GM12892 (cell line): ENCODE measurements around the gene CIRBP.

Experiments
- POLR2AphosphoS5 ChIP-seq: IDR thresholded peaks from 2 replicates; pipeline ENCODE4 v1.6.1; 2011; ENCODE audit warnings: low read depth, low read length, control low read depth
- TAF1 ChIP-seq: IDR thresholded peaks from 2 replicates; pipeline ENCODE4 v1.6.1; 2011; ENCODE audit warnings: low read depth, mild to moderate bottlenecking, control low read depth, low read length, borderline replicate concordance

DNA sequence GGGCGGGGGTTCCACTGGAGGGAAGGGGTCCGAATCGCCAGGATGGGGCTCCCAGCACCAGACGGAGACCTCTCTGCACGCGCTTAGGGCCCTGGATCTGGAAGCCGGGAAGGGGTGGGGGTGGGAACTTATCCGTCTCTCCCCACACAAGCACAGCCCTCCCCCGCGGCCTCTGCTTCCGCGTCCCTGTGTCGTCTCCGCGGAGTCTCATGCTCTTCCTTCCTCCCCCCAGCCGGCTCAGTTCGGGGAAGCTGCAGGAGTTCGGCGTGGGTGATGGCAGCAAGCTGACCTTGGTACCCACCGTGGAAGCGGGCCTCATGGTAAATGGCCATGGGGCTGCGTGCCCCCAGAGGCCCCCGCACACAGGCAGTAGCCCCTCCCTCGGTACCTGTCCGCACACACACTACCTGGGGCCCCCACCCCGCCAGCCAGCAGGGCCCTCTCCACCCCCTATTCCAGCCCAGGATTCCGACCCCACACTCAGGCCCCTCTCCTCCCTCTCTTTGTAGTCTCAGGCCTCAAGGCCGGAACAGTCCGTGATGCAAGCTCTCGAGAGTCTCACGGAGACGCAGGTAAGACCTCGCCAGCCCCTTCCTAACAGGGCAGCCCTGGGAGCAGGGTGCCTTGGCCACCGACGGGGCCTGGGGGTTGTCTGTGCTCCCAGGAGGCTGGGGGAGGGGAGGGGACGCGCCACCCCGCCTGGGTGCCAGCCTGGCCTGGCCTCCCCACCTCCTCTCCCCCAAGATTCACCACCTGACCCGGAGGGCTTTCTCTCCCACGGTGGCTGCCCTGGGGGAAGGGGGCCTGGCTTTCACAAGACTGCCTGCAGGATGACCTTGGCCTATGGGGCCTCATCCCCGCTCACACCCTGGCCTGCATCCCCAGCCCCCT is 17.6 kb upstream of the CIRBP start:
- TF ChIP-seq TAF1 (no peak), POLR2AphosphoS5 (no peak; the same call in 1 of the 2 replicates)
